ENCODE data around the gene PLAAT4. TPM values are rescaled to one million over a fixed set of nuclear protein-coding genes. Genes with fewer than 3 reads are reported as not detected.

PLAAT4 gene
- total RNA-seq, 1 experiment from 2014 or later = 1.2 TPM

DNA sequence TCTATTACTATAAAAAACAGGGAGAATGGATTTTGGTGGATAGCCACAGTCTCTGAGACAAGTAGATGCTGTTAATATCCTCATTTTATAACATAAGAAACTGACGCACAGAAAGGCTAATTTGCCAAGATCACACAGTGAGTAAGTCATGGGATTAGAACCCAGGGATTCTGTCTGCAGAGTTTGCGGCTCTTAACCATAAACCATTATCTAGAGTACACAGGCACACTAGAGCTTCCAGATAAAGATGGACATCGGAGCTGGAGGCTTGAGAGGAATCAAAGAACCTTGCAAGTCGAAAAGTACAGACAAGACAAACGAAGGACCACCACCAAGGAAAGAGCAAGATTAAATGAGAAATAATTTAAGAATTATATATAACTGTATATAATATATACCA is 19.5 kb upstream of the PLAAT4 start:
- Histone ChIP-seq H3K4me3 (ENCODE audit: low read depth, low read length) (no peak overlapping the region), H3K4me1 (peaks cover 18% of the 10 kb centered on the region), H3K36me3 (ENCODE audit: control insufficient read depth, insufficient read depth, low read length) (no peaks in the 10 kb centered on the region), H3K9me3 (peaks cover 13% of the 10 kb centered on the region), H3K27me3 (replicated peaks; ENCODE audit: control insufficient read depth, insufficient read depth, low read length) (no peaks in the 10 kb centered on the region)
- peaks cover 29% of the 10 kb centered on the region for H3K9me3 Mint-ChIP-seq (ENCODE audit: unreplicated experiment)
- H3K4me3 Mint-ChIP-seq (ENCODE audit: unreplicated experiment) = no peak overlapping the region
- no peaks in the 10 kb centered on the region for H3K36me3 Mint-ChIP-seq (ENCODE audit: insufficient read depth, unreplicated experiment)
- peaks cover 6% of the 10 kb centered on the region for H3K4me1 Mint-ChIP-seq (ENCODE audit: low read depth, unreplicated experiment)
- H3K27me3 Mint-ChIP-seq (ENCODE audit: insufficient read depth, unreplicated experiment) = no peaks in the 10 kb centered on the region
- no peak for DNase-seq
- intact Hi-C loops (cut with micrococcal nuclease; ENCODE audit: unreplicated experiment) = no loop called here
- POLR2A ChIA-PET = no interaction called here
- TF ChIP-seq, protein P1, sequence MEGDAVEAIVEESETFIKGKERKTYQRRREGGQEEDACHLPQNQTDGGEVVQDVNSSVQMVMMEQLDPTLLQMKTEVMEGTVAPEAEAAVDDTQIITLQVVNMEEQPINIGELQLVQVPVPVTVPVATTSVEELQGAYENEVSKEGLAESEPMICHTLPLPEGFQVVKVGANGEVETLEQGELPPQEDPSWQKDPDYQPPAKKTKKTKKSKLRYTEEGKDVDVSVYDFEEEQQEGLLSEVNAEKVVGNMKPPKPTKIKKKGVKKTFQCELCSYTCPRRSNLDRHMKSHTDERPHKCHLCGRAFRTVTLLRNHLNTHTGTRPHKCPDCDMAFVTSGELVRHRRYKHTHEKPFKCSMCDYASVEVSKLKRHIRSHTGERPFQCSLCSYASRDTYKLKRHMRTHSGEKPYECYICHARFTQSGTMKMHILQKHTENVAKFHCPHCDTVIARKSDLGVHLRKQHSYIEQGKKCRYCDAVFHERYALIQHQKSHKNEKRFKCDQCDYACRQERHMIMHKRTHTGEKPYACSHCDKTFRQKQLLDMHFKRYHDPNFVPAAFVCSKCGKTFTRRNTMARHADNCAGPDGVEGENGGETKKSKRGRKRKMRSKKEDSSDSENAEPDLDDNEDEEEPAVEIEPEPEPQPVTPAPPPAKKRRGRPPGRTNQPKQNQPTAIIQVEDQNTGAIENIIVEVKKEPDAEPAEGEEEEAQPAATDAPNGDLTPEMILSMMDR (IDR thresholded peaks at IDR 0.05; ENCODE audit: insufficient read depth in 1 of 2, low read depth in 1 of 2, low read length in 1 of 2, severe bottlenecking in 1 of 2, unreplicated experiment in 1 of 2) = no peak
- H3K27ac Mint-ChIP-seq (ENCODE audit: unreplicated experiment) = no peak overlapping the region
- CTCF ChIA-PET = no interaction called here
- BruUV-seq (replicated peaks) = no TSS peak

DNA sequence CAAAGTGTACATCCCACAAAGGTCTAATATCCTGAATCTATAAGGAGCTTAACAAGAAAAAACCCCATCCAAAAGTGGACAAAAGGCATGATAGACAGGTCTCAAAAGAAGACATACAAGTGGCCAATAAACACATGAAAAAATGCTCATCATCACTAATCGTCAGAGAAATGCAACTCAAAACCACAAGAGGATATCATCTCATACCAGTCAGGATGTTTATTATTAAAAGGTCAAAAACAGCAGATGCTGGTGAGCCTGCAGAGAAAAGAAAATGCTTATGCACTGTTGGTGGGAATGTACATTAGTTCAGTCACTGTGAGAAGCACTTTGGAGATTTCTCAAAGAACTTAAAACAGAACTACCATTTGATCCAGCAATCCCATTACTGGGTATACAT is 18.1 kb upstream of the PLAAT4 start:
- POLR2A ChIA-PET = no interaction called here

DNA sequence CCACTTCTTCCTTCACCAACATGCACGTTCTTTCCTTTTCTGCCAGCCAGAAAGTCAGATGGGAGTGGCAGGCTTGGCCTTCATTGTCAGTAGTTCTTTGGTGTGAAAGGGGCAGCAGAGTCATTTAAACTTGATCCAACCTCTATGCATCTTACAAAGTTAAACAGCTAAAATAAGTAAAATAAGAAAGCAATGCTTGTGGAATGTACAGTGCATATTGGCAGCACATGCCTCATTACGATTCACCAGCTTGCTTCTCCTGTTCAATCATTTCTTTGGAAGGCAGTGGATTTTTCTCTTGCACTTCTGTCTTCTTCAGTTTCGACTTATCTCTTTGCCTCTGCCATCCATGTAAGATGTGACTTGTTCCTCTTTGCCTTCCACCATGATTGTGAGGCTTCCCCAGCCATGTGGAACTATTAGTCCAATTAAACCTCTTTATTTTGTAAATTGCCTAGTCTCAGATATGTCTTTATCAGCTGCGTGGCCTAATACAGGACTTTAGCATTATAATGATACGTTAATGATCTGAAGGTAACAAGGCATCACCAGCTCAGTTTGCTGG is 15.9 kb upstream of the PLAAT4 start:
- peaks cover 18% of the 10 kb centered on the region for H3K4me1 Mint-ChIP-seq (ENCODE audit: low read depth, unreplicated experiment)

More for the DNA sequence above, 18.1 kb upstream of the PLAAT4 start:
- Mint-ChIP-seq H3K27me3 (ENCODE audit: insufficient read depth, unreplicated experiment) (no peaks in the 10 kb centered on the region), H3K36me3 (ENCODE audit: insufficient read depth, unreplicated experiment) (peaks cover 7% of the 10 kb centered on the region), H3K4me1 (ENCODE audit: low read depth, unreplicated experiment) (peaks cover 18% of the 10 kb centered on the region), H3K9me3 (ENCODE audit: unreplicated experiment) (peaks cover 42% of the 10 kb centered on the region), H3K27ac (ENCODE audit: unreplicated experiment) (no peak overlapping the region), H3K4me3 (ENCODE audit: unreplicated experiment) (no peak overlapping the region)
- no peaks in the 10 kb centered on the region for H3K36me3 ChIP-seq (ENCODE audit: control insufficient read depth, insufficient read depth, low read length)
- CTCF ChIA-PET = no interaction called here
- H3K27me3 ChIP-seq (replicated peaks; ENCODE audit: control insufficient read depth, insufficient read depth, low read length) = no peaks in the 10 kb centered on the region
- peaks cover 25% of the 10 kb centered on the region for H3K9me3 ChIP-seq
- H3K4me3 ChIP-seq (ENCODE audit: low read depth, low read length) = no peak overlapping the region
- TF ChIP-seq, protein P1 (IDR thresholded peaks at IDR 0.05; ENCODE audit: insufficient read depth in 1 of 2, low read depth in 1 of 2, low read length in 1 of 2, severe bottlenecking in 1 of 2, unreplicated experiment in 1 of 2) = no peak
- intact Hi-C loops (cut with micrococcal nuclease; ENCODE audit: unreplicated experiment) = no loop called here
- DNase-seq = no peak
- H3K4me1 ChIP-seq = peaks cover 31% of the 10 kb centered on the region
- BruUV-seq (replicated peaks) = no TSS peak

More for the DNA sequence above, 15.9 kb upstream of the PLAAT4 start:
- Mint-ChIP-seq H3K36me3 (ENCODE audit: insufficient read depth, unreplicated experiment) (peaks cover 14% of the 10 kb centered on the region), H3K9me3 (ENCODE audit: unreplicated experiment) (peaks cover 46% of the 10 kb centered on the region), H3K27me3 (ENCODE audit: insufficient read depth, unreplicated experiment) (no peaks in the 10 kb centered on the region), H3K4me3 (ENCODE audit: unreplicated experiment) (no peak overlapping the region), H3K27ac (ENCODE audit: unreplicated experiment) (no peak overlapping the region)
- no TSS peak for BruUV-seq (replicated peaks)
- TF ChIP-seq, protein P1 (IDR thresholded peaks at IDR 0.05; ENCODE audit: insufficient read depth in 1 of 2, low read depth in 1 of 2, low read length in 1 of 2, severe bottlenecking in 1 of 2, unreplicated experiment in 1 of 2) = no peak
- CTCF ChIA-PET = interaction anchor here (1.1 kb wide), 1 partner anchor 13 kb away, joined by 4 read pairs; no protein-coding TSS in a partner anchor
- Histone ChIP-seq H3K36me3 (ENCODE audit: control insufficient read depth, insufficient read depth, low read length) (no peaks in the 10 kb centered on the region), H3K27me3 (replicated peaks; ENCODE audit: control insufficient read depth, insufficient read depth, low read length) (no peaks in the 10 kb centered on the region), H3K4me3 (ENCODE audit: low read depth, low read length) (no peak overlapping the region), H3K4me1 (peaks cover 42% of the 10 kb centered on the region), H3K9me3 (peaks cover 36% of the 10 kb centered on the region)
- no peak for DNase-seq
- POLR2A ChIA-PET = interaction anchor here (0.5 kb wide), 1 partner anchor 54 kb away, joined by 4 read pairs; no protein-coding TSS in a partner anchor
- intact Hi-C loops (cut with micrococcal nuclease; ENCODE audit: unreplicated experiment) = no loop called here
